ENCODE results near the gene PTPN21.

GRCh38 chr14:88422047-88422446 lies 132.8 kb downstream of the PTPN21 start:
- TF ChIP-seq EZH2phosphoT487 (IDR thresholded peaks at IDR 0.05; ENCODE audit: low read length) (no peak), EZH2 (optimal IDR thresholded peaks at IDR 0.05; ENCODE audit: low read depth, low read length) (no peak)
- TF ChIP-seq, protein P1, sequence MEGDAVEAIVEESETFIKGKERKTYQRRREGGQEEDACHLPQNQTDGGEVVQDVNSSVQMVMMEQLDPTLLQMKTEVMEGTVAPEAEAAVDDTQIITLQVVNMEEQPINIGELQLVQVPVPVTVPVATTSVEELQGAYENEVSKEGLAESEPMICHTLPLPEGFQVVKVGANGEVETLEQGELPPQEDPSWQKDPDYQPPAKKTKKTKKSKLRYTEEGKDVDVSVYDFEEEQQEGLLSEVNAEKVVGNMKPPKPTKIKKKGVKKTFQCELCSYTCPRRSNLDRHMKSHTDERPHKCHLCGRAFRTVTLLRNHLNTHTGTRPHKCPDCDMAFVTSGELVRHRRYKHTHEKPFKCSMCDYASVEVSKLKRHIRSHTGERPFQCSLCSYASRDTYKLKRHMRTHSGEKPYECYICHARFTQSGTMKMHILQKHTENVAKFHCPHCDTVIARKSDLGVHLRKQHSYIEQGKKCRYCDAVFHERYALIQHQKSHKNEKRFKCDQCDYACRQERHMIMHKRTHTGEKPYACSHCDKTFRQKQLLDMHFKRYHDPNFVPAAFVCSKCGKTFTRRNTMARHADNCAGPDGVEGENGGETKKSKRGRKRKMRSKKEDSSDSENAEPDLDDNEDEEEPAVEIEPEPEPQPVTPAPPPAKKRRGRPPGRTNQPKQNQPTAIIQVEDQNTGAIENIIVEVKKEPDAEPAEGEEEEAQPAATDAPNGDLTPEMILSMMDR (IDR thresholded peaks at IDR 0.05; ENCODE audit: low read length): no peak

All from MM.1S (cell line).